Activated naive CD4-positive, alpha-beta T cell treated with anti-CD3 and anti-CD28 coated beads, Interleukin-2, amount 50 U/mL, for 72 hours (primary cell): ENCODE data around the gene QPCTL. TPM values are rescaled to one million over a fixed set of nuclear protein-coding genes. Genes with fewer than 3 reads are reported as not detected.
"Not testable (repeated sequence)": the region's sequence is repeated elsewhere in the genome, so short reads cannot be mapped to it uniquely, and the experiment has no call there.

ENCODE experiments used
- ATAC-seq, 2 donors: fragments of 150-1000 bp; cut with Tn5 transposase; 2 replicates each; pipeline ENCODE4 v1.10.0; 2021; ENCODE audit warnings: mild to moderate bottlenecking in 2 of 2, moderate library complexity in 2 of 2
- DNase-seq, 2 donors: peaks; one replicate each; pipeline ENCODE4 v3.0.0; 2021 to 2022; ENCODE audit warnings: low spot score in 2 of 2
- H3K27ac Mint-ChIP-seq, 2 donors: one replicate each; pipeline ENCODE4 v1.8.0; 2022; ENCODE audit warnings: mild to moderate bottlenecking in 2 of 2, mixed read lengths in 2 of 2
- H3K36me3 Mint-ChIP-seq, 2 donors: one replicate each; pipeline ENCODE4 v1.8.0; 2022; ENCODE audit warnings: mixed read lengths in 2 of 2
- H3K9me3 Mint-ChIP-seq, 2 donors: one replicate each; pipeline ENCODE4 v1.8.0; 2022; ENCODE audit warnings: mixed read lengths in 2 of 2
- total RNA-seq, 2 donors: library from RNA; stranded (reverse); gene quantifications; one replicate each; pipeline ENCODE4 v1.2.3, GENCODE V29; 2022

Gene QPCTL
- total RNA-seq, 2 donors from 2014 or later: 21.0 to 30.6 TPM

GRCh38 chr19:45667620-45668341 lies 24.7 kb upstream of the QPCTL start, which contains the start of gene GIPR:
GIPR (plus strand) TSS chr19:45668221; CDS start chr19:45669521, 1,300 bp downstream.
- Mint-ChIP-seq H3K9me3 (no peaks in the 10 kb centered on the region), H3K27ac (peak within 1 kb of the TSS; percentile 82 to 87), H3K36me3 (peaks cover 0 to 10% of the 10 kb centered on the region in 2 donors)
- DNase-seq: peak; percentile 63 to 79
- ATAC-seq: peak; percentile 91 to 98

- ATAC-seq: no peak
- Mint-ChIP-seq H3K27ac (peak overlapping the region; percentile 82 to 87), H3K36me3 (peaks cover 0 to 10% of the 10 kb centered on the region in 2 donors), H3K9me3 (no peaks in the 10 kb centered on the region)
- DNase-seq: no peak
These were observed 24.1 kb upstream of the QPCTL start for GRCh38 chr19:45668342-45668871.

- DNase-seq (peak in 1 of 2 donors; percentile 85), ATAC-seq (peak in 1 of 2 donors; percentile 40)
- Mint-ChIP-seq H3K27ac (no peak overlapping the region), H3K36me3 (peaks cover 0 to 10% of the 10 kb centered on the region in 2 donors), H3K9me3 (no peaks in the 10 kb centered on the region)
These were observed 21.6 kb upstream of the QPCTL start for GRCh38 chr19:45670670-45671453.

- Mint-ChIP-seq H3K36me3 (peaks cover 0 to 10% of the 10 kb centered on the region in 2 donors), H3K27ac (no peak overlapping the region)
These were observed 17.5 kb upstream of the QPCTL start for GRCh38 chr19:45674946-45675345.

GRCh38 chr19:45676851-45677263 lies 15.6 kb upstream of the QPCTL start:
- ATAC-seq: peak; percentile 39 to 55
- peak in 1 of 2 donors; percentile 51 for DNase-seq
- H3K9me3 Mint-ChIP-seq: no peaks in the 10 kb centered on the region
- H3K27ac Mint-ChIP-seq: no peak overlapping the region
- no peaks in the 10 kb centered on the region for H3K36me3 Mint-ChIP-seq

More at GRCh38 chr19:45674946-45675345, 17.5 kb upstream of the QPCTL start:
- DNase-seq (no peak), ATAC-seq (no peak)
- no peaks in the 10 kb centered on the region for H3K9me3 Mint-ChIP-seq

GRCh38 chr19:45677351-45678230 lies 14.9 kb upstream of the QPCTL start:
- H3K27ac Mint-ChIP-seq: no peak overlapping the region
- no peaks in the 10 kb centered on the region for H3K36me3 Mint-ChIP-seq
- H3K9me3 Mint-ChIP-seq: no peaks in the 10 kb centered on the region
- DNase-seq: peak; percentile 68 to 82
- peak; percentile 52 to 78 for ATAC-seq

GRCh38 chr19:45681391-45682015 lies 11.0 kb upstream of the QPCTL start:
- DNase-seq (peak; percentile 92 to 95), ATAC-seq (peak; percentile 79 to 91)
- no peaks in the 10 kb centered on the region for H3K9me3 Mint-ChIP-seq
- H3K36me3 Mint-ChIP-seq: peaks cover 0 to 4% of the 10 kb centered on the region in 2 donors
- H3K27ac Mint-ChIP-seq: peak overlapping the region in 1 of 2 donors; percentile 63

- H3K9me3 Mint-ChIP-seq: no peaks in the 10 kb centered on the region
- peaks cover 0 to 10% of the 10 kb centered on the region in 2 donors for H3K36me3 Mint-ChIP-seq
- DNase-seq: no peak
- no peak for ATAC-seq
- peak overlapping the region in 1 of 2 donors; percentile 63 for H3K27ac Mint-ChIP-seq
These were observed 10.3 kb upstream of the QPCTL start for GRCh38 chr19:45682117-45682516.

GRCh38 chr19:45682908-45683307 lies 9.6 kb upstream of the QPCTL start:
- no peaks in the 10 kb centered on the region for H3K9me3 Mint-ChIP-seq
- H3K27ac Mint-ChIP-seq: no peak overlapping the region
- H3K36me3 Mint-ChIP-seq: peaks cover 0 to 11% of the 10 kb centered on the region in 2 donors
- DNase-seq (no peak), ATAC-seq (no peak)

- not testable (repeated sequence) for H3K9me3 Mint-ChIP-seq, DNase-seq, ATAC-seq
- peaks cover 5 to 11% of the 10 kb centered on the region in 2 donors for H3K36me3 Mint-ChIP-seq
- H3K27ac Mint-ChIP-seq: peak overlapping the region in 1 of 2 donors; percentile 76
These were observed 7.4 kb upstream of the QPCTL start for GRCh38 chr19:45685045-45685444.

- H3K27ac Mint-ChIP-seq: no peak overlapping the region
- DNase-seq: no peak
- ATAC-seq: no peak
- no peaks in the 10 kb centered on the region for H3K9me3 Mint-ChIP-seq
- peaks cover 12 to 18% of the 10 kb centered on the region in 2 donors for H3K36me3 Mint-ChIP-seq
These were observed 4.9 kb upstream of the QPCTL start for GRCh38 chr19:45687599-45687998.

- Mint-ChIP-seq H3K36me3 (peaks cover 20 to 23% of the 10 kb centered on the region in 2 donors), H3K9me3 (no peaks in the 10 kb centered on the region)
These were observed 815 bp upstream of the QPCTL start, which contains the start of gene SNRPD2 for GRCh38 chr19:45691516-45692186. SNRPD2 (minus strand) TSS chr19:45691953; CDS start chr19:45691888, 65 bp downstream.

GRCh38 chr19:45693106-45693788 lies 781 bp downstream of the QPCTL start:
- H3K27ac Mint-ChIP-seq: peak overlapping the region; percentile 96
- H3K36me3 Mint-ChIP-seq: peaks cover 24 to 26% of the 10 kb centered on the region in 2 donors
- ATAC-seq (no peak), DNase-seq (peak; percentile 83 to 85)
- no peaks in the 10 kb centered on the region for H3K9me3 Mint-ChIP-seq

More at GRCh38 chr19:45691516-45692186, 815 bp upstream of the QPCTL start, which contains the start of gene SNRPD2:
- peak; percentile 94 to 98 for DNase-seq
- ATAC-seq: peak; percentile 59 to 60
- peak within 1 kb of the TSS; percentile 96 to 100 for H3K27ac Mint-ChIP-seq

- H3K27ac Mint-ChIP-seq: no peak overlapping the region
- DNase-seq: no peak
- peaks cover 11 to 15% of the 10 kb centered on the region in 2 donors for H3K36me3 Mint-ChIP-seq
- H3K9me3 Mint-ChIP-seq: no peaks in the 10 kb centered on the region
- no peak for ATAC-seq
These were observed 9.2 kb downstream of the QPCTL start for GRCh38 chr19:45701676-45702075.
